GM18499 (cell line): ENCODE measurements around the gene SMPD2.

Source experiments
- ATAC-seq: cut with Tn5 transposase; IDR thresholded peaks from one replicate; pipeline ENCODE4 v1.9.1; 2021; ENCODE audit warnings: moderate number of reproducible peaks; ENCODE audit not compliant: insufficient read depth, unreplicated experiment

Gene SMPD2

DNA sequence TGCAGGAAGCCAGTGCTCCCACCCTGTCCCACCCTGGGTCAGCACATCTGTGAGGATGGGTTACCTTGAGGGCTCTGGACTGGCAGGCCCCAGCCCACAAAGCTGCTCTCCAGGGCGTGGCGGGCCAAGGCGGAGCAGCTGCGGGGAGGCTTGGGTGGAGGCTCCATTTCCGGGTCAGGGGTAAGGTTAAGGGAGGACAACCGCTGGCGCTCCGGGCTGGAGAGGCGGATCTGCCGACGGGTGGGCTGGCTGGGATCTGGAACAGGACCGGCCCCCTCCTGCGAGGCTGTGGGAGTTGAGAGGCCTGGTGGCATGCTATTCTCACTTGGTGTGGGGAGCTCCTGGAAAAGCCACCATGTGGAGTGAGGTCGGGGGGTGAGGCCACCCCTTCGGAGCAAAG, 5.5 kb downstream of the SMPD2 start:
- ATAC-seq, result no peak

DNA sequence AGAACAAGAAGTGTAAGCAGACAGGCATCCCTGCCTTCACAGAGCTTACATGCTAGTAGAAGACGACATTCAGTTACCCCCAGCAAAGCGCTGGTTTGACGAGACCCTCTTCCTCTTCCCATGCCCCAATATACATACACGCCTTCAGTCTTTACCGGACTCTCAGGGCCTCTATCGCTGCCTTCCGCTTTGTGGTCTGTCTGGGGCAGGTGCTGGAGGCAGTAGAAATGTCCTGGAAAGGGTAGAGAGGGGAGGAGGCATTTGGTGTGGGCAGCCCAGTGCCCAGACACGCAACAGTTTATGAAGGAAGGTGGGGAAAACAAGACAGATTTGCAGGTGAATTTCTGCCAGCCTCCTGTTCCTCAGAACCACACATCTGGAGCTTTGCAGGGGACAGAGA, 6.0 kb downstream of the SMPD2 start:
- no peak for ATAC-seq

DNA sequence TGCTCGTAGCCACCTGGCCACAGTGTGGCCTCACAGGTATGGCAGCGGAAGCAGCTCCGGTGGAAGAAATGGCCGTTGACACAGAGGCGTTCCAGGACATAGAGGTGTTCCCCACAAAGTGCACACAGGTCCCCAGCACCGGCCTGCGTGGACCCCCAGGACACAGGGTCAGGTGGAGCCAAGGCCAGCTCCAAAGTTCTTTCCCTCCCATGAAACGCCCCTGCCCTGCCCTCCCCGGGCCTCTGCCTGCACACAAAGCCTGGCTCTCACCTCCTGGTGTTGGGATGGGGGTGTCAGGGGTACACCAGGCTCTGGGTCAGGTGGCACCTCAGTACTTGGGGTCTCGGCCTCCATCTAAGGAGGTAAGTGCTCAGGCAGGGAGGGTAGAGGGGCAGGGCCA, 6.6 kb downstream of the SMPD2 start:
- no peak for ATAC-seq

DNA sequence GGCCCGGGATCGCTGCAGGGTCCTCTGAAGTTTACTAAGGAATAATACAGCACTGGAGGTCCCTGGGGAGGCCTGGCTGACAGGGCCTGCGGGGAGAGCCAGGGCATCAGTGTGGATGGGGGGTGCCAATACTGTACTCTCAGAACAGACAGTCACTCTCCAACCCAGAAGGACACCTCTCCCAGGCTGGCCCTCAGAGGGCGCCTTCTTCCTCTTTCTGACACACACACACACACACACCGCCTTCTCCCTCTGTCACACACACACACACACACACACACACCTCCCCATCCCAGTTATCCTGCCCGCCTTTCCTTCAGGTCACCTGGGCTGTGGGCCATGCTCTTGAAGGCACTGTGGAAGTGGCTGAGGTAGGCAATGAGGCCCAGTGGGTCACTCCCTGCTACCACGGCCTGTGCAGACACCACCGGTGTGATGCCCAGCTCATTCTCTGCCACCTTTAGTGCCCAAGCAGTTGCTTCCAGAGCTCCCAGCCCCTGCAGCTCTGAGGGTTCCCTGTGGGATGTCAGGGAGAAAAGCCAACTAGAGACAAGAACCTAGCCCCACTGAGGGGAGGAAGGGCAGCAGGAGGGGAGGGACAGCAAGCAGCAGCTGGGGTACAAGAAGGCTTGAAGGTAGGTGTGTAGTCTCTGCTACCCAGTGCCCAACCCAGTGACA, 7.5 kb downstream of the SMPD2 start:
- ATAC-seq, result no peak

DNA sequence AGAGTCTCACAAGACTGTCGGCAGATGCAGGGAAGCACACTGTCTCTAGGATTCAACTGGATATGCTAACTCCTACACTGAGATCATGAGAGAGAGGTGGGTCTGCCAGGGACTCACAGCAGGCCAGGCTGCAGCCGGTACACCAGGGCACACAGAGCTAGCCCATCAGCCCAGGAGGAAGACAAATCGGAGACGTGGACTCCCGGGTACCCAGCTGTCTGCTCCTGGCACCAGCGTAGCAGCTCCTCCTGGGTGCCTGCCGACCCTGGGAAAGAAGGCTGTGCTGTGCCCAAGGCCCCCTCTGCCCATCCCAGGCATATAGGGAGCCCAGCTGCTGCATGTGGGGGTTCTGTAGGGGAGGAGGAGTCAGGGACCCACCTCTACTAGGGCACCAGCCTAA, 8.1 kb downstream of the SMPD2 start:
- no peak for ATAC-seq

DNA sequence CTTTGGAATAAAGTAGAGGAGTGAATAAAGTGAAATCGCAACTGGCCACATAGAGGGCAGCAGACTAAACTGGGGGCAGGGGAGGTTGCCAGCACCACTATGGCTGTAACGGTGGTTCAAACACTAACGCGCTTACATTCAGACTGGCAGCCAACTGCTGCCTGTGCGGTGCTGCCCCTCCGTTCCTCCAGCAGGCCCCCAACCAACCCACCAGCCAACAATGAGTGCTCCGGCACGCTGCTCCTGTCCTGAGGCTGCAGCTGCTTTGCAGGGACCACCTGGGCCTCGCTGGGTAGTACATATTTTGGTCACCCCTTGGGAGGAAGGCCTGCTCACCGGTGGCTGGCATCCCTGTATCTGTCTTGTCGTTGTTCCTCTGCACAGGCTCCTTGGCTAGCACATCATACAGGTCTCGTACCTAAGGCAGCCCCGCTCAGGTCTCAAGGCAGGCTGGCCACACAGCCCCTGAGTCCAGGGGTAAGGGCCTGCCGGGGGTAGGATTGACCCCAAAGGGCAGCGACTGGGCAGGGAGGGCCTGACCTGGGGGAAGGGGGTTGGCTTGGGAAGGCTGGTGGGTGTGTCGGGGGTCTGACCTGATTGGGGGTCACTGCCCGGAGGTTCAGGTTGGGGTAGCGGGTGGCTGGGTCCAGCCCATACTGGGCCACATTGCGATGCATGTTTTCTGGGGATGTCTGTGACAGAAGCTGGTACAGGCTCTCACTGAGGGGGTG, 8.7 kb downstream of the SMPD2 start:
- no peak for ATAC-seq

DNA sequence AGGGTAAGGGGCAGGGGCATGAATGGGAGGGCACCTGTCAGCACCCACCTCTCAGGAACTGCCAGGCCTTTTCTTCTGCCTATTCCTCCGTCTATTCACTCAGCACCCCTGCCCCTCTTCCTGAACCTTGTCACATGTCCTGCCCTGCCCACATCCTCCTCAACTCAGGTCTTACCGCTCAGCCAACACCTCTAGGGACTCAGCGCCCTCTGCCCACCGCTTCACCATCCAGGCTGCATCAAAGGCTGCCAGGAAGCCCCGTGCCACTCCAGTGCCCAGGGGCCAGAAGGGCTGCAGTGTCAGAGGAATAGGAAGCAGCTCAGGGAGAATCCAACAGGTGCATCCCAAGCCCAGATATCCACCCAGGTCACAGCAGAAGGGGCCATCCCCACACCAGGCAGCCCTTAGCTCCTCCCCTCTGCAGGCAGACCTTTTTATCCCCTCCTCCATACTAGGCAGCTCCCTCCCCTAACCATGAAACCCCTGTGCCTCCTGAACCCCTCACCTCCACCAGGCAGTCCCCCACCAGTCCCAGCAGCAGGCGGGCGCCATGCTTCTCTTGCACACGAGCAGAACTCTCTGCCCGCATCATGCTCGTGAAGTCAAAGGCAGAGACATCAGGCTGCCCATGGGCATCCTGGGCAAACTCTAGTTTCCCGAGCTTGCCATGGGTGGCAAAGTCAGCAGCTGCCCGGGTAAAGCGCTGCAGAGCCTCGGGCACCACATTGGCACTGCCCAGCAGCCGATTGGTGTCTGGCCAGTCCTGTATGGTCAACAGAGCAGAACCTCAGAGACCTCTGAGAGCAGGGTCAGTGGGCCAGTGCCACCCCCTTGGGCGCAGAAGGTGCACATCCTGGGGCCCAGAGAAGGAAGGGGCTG, 9.5 kb downstream of the SMPD2 start:
- no peak for ATAC-seq

DNA sequence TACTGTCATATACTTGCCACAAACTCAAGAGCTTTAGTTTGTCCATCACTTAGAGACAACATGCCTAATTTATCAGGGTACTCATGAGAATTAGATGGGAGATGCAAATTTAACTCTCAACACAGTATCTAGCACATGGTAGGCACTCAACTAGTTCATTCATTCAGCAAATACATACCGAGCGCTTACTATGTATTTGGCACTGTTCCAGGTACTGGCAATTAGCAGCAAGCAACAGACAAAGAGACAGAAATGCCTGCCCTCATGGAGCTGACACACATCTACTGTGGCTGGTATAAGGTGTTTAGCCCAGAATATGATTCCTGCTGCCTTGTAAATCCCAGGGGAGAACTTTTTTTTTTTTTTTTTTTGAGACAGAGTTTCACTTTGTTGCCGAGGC, 10.3 kb downstream of the SMPD2 start:
- ATAC-seq, result no peak

DNA sequence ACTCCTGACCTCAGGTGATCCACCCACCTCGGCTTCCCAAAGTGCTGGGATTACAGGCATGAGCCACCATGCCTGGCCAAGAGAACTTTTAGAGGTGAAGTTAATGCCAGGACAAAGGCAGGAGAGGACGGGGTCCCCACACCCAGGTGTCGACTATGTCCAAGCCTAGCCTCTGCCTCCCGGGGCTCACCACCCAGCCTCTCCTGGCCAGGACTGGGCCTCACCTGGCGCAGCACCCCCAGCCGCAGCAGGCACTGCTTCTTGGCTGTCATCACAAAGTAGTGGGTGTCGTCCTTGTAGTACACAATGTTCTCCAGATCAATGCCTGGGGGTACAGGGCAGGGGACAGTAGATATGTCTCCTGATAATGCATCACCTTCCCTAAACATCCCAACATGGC, 10.9 kb downstream of the SMPD2 start:
- ATAC-seq, result no peak

DNA sequence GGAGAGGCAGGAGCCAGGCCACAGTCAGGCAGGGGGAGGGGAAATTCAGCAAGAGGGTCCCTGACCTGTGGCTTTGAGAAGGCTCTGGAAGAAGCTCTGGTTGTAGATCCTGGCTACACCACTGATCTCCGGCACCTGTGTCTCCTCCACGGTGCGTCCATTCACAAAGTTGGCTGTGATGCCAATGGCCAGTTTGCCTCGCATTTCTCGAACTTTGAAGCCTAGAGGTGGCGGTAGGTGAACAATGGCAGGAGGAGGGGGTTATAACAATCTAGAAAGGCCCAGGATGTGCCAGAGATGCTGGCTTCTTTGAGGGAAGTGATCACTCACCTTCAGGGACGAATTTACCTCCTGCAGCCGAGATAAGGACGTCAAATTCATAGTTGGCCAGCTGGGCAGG, 11.7 kb downstream of the SMPD2 start:
- no peak for ATAC-seq

DNA sequence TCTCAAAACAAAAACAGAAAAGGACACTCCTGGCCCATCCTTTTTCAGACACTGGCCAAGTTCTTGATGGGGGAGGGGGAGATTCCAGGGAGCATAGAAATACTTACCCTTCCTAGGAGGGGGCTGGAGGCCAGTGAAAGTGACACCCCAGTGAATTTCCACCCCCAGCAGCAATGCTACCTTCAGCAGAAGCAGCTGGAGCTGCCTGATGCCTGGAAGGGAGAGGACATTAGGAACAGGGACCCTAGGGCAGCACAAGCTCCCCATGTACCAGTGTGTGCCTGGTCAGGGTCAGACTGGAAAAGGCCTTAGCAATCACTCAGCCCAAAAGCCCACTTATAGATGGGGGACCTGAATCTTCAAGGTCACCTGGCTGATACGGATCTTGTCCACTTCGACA, 12.6 kb downstream of the SMPD2 start:
- ATAC-seq, result no peak

DNA sequence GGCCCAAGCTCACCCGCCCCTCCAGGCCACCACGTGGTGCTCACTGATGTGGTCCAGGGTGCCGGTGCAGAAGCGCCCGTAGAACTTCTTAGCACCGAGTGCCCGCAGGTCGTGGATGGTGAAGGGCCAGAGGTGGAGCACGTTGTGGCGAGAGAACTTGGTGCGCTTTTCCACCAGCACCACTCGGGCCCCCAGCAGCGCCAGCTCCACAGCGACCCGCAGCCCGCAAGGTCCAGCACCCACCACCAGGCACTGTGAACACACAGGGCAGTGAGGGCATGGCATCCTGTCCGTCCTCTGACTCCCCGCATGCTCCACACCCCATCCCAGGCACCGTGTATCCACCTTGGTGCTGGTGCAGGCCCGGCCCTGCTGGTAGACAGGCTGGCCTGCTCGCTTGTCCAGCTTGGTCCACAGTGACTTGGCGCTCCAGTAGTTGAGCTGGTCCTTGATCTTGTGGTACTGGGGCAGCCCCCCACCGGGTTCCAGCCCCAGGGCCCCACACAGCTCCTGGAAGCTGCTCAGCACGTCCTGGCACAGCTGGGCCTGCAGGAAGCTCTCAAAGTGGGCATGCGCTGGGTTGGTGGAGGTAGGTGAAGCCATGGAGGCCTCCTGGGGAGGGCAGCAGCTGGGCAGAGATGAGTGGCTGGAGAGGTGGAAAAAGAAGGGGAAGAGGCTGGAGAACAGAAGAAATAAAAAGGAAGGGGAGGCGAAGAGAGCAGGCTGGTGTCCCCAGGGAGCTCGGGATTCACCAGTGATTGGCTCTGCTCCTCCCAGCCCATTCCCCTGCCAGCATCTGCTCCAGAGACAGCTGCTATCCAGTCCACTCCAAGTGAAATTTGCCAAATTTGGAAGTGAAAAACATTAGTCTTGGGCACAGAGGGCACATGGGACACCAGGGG, 13.3 kb downstream of the SMPD2 start:
- ATAC-seq, result no peak

DNA sequence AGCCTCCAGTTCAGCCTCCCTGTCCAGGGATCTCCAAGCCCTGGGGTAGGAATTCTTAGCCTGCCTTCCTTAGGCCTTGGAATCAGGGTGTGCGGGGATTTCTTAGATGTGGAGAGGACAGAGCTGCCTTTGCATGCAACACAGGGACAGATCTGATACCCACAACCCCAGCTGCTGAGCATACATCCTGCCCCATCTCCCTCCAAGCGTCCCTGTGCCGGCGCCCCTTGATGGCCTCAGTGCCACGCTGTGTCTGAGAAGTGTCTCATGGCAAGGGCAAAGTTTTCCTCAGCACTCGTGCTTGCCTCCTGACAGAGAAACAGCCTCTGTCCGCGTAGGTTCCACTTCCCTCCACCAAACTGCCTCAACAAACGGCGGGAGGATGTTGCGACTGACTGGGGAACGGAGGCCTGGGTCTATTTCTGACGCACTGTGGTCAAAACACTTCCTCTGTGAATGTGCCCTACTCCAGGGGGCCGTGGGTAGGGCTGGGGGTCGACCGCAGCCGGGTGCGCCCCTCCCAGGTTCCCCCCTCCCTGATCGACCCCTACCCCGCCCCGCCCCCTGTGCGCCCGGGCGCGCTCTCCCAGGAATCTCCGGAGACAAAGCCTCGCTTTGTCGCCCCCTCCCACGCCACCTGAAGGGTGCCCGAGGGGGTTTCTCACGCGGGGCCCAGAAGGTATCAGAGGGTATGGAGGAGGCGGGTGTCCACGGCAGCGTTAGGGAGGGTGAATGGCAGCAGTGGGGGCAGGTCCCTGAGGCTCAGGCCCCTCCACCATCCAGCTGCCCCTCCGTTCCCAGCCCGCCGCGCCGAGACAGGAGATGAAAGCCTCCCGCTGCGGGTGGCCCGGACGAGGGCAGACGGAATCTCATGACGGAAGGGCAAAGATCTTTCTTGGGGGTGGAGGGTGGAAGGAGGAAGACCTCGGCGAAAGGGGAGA, 14.2 kb downstream of the SMPD2 start:
- ATAC-seq, result no peak

DNA sequence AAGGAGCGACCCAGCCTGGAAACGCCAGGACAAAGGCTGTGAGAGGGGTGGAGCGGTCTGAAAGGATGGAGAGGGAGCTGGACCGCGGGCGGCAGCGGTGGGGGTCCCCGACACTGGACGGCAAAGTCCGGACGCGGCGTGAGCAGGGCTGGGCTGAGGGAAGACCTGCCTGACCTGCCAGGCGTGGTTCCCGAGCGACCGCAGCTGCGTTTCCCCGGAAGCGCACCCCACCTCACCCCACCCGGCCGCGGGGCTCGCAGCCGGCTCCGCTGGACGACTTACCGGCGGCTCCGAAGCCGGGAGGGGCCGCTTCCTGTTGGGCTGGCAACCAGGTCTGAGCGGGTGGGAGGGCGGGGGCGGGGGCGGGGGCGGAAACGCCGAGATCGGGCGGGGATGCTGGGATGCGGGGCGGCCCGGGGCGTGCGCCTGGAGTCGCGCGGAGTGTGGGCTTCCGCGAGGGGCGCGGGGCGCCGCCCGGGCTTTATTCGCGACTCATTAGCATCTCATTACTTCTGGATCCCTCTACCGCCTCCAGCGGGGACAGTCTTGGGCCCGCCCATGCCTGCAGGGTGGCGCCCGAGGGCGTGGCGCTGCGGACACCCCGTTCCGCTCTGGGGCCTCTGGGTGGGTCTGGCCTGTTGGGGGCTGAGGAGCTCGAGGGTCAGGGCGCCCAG, 15.1 kb downstream of the SMPD2 start, which contains the start of gene MICAL1:
MICAL1 (minus strand) TSS at position 336 of the 674 bp plus-strand sequence. CDS start 1,576 bp downstream, outside the sequence.
- peak; percentile 37 for ATAC-seq

DNA sequence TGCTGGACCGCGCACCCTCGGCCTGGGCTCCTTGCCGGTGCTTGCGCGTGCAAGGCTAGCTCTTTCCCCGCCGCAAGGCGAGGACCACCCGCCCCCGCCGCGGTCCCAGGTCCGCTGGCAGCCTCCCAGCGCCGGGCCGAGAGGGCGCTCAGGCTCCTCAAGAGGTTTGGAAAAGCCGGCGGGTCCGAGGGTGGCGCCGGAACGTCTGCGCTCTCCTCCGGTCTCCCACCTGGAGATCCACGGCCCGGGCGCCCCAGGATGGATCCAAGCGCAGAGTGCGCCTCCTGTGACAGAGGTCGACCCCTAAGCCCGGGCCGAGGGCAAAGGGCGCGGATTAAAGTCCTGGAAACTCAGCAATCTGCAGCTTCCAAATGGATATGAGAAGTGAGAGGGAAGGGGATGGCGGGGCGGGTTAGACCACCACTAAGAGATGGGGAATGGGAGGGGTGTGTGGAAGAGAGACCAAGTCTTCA, 15.6 kb downstream of the SMPD2 start:
- no peak for ATAC-seq

DNA sequence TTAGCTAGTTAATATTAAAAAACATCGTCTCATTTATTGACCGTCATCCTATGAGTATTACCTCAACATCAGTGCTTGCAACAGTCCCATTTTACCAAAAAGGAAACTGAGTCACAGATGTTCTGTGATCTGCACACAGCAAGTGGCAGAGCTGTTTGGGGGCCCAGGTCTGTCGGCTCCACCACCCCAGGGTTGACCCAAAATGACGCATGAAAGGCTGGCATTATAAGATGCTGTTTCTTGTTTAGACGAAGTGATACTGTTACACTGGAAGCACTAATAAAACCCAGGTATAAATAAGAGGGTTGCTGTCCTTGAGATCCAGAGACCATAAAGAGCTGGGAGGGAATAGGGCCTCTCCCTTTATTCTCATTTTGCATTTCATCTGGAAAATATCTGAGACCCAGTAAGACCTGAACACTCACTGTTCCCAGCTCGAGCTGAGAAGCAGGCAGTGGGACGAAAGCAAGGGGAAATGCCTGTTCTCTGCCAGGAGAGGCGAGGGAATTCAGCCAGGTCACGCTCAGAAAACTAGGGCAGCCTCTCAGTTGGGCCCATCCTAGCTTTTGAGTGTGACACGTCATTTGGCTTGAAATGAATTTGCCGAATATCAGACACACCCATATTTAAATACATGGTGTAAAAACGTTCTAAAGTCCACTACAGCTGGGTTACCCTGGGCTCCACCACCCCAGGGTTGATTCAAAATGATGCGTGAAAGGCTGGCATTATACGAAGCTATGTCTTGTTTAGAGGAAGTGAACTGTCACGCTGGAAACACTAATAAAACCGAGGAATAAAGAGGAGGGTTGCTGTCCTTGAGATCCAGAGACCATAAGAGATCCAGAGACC, 16.4 kb downstream of the SMPD2 start:
- ATAC-seq, result no peak

DNA sequence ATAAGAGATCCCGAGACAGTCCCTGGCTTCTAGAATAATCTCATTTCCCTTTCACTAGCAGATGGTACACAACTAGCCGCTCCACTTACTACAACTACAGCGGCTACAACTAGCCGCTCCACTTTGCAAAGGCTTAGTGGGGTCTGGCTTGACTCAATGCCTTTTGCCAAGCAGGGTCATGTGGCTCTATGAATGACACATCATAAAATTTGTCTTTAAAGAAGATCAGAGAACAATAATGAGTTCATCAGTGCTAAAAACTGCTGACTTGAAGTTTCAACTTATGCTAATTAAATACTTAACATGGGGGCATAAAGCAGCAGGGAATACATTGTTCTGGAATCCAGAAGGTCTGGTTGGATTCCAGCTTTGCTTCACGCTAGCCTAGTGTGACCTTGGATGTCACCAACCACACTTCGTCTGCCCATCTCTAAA, 17.1 kb downstream of the SMPD2 start:
- ATAC-seq, result no peak
